Gastrocnemius medialis (tissue), 4 donors: Measurements from ENCODE around the gene GLYR1. TPM values are rescaled to one million over a fixed set of nuclear protein-coding genes. Genes with fewer than 3 reads are reported as not detected.

Experiments
- ATAC-seq, 2 donors: fragments of 150-250 bp; one replicate each; pipeline ENCODE4 v1.9.1; 2016
- DNase-seq, 2 donors: peaks; one replicate each; pipeline ENCODE4 v3.0.0-alpha.2; 2019
- H3K27ac ChIP-seq, 4 donors: fragments of 200-600 bp; sonication (generic); 1 replicate in 1 of 4; 2 replicates in 3 of 4; pipeline ENCODE4 v1.5.1; 2016 to 2018; ENCODE audit warnings: mild to moderate bottlenecking in 2 of 4, moderate library complexity in 1 of 4
- H3K27me3 ChIP-seq, 3 donors: fragments of 200-600 bp; sonication (generic) in 2 of 3; 1 replicate in 1 of 3; 2 replicates in 2 of 3; pipeline versions ENCODE4 v1.5.1 to v1.6.0; 2016 to 2019; ENCODE audit warnings: mild to moderate bottlenecking in 1 of 3, moderate library complexity in 1 of 3
- H3K36me3 ChIP-seq, 2 donors: fragments of 200-600 bp; sonication (generic) in 1 of 2; one replicate each; pipeline ENCODE4 v1.5.1; 2017 to 2018
- H3K4me1 ChIP-seq, 2 donors: fragments of 200-600 bp; sonication (generic) in 1 of 2; one replicate each; pipeline ENCODE4 v1.5.1; 2016 to 2017; ENCODE audit warnings: mild to moderate bottlenecking in 2 of 2
- H3K4me3 ChIP-seq, 4 donors: fragments of 200-600 bp; sonication (generic) in 3 of 4; 1 replicate in 1 of 4; 2 replicates in 3 of 4; pipeline ENCODE4 v1.5.1; 2016 to 2019; ENCODE audit warnings: mild to moderate bottlenecking in 2 of 4
- H3K9me3 ChIP-seq, 3 donors: fragments of 200-600 bp; sonication (generic) in 2 of 3; 1 replicate in 1 of 3; 2 replicates in 2 of 3; pipeline ENCODE4 v1.5.1; 2016 to 2019
- POLR2A ChIP-seq, 2 donors: fragments of 450-650 bp; IDR thresholded peaks; one replicate each; pipeline ENCODE4 v1.6.1; 2017; ENCODE audit warnings: antibody characterized with exemption in 2 of 2, mild to moderate bottlenecking in 2 of 2, moderate library complexity in 2 of 2
- in situ Hi-C, 4 donors: fragments of 200-750 bp; cut with MboI; loops; one replicate each; pipeline versions ENCODE4 v1.15.0 to v1.8.0; 2017; ENCODE audit warnings: low sequenced_read_pairs in 4 of 4
- intact Hi-C: fragments of 100-400 bp; cut with DNase I; formaldehyde crosslinking; loops from one replicate; pipeline ENCODE4 v1.15.1; 2023; ENCODE audit warnings: low total_unique reads
- total RNA-seq, 4 donors: library from RNA; depleted of rRNA; stranded (reverse); fragments of >200 nt; gene quantifications; one replicate each; pipeline versions ENCODE4 v1.1.0 to v1.2.3, GENCODE V29; 2016
- TF ChIP-seq, protein P1 (sequence below), 5 experiments: fragments of 450-650 bp in 3 of 5; fragments of 200-600 bp in 2 of 5; sonication (generic) in 2 of 5; IDR thresholded peaks in 4 of 5; conservative IDR thresholded peaks in 1 of 5; 1 replicate in 4 of 5; 2 replicates in 1 of 5; pipeline ENCODE4 v1.5.1; 2016 to 2019; ENCODE audit warnings: antibody characterized with exemption in 5 of 5, mild to moderate bottlenecking in 3 of 5, moderate library complexity in 3 of 5

The GLYR1 gene
- total RNA-seq, 4 donors from 2014 or later: 39.4 to 56.7 (median 53.0) TPM

DNA sequence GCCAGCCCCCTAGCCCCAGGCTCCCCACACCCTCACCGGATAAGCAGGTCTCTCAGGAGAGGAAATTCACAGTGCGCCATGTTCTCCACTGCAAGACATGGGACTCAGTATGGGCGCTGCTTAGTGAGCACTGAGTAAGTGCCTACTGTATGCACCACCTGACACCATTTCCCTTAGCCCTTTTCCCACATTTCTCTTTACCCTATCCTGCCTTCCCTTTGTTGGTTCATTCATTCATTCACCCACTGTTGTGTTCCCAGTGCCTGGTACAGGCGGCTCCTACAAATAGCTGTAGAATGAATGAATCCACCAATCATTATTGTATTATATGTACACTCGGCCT is 69.1 kb downstream of the GLYR1 start:
- H3K27ac ChIP-seq: no peak overlapping the region
- no peaks in the 10 kb centered on the region for H3K36me3 ChIP-seq
- no peaks in the 10 kb centered on the region for H3K9me3 ChIP-seq
- in situ Hi-C loops: no loop called here
- DNase-seq (no peak), ATAC-seq (no peak)
- no peak for TF ChIP-seq POLR2A (IDR thresholded peaks at IDR 0.05)
- TF ChIP-seq, protein P1, sequence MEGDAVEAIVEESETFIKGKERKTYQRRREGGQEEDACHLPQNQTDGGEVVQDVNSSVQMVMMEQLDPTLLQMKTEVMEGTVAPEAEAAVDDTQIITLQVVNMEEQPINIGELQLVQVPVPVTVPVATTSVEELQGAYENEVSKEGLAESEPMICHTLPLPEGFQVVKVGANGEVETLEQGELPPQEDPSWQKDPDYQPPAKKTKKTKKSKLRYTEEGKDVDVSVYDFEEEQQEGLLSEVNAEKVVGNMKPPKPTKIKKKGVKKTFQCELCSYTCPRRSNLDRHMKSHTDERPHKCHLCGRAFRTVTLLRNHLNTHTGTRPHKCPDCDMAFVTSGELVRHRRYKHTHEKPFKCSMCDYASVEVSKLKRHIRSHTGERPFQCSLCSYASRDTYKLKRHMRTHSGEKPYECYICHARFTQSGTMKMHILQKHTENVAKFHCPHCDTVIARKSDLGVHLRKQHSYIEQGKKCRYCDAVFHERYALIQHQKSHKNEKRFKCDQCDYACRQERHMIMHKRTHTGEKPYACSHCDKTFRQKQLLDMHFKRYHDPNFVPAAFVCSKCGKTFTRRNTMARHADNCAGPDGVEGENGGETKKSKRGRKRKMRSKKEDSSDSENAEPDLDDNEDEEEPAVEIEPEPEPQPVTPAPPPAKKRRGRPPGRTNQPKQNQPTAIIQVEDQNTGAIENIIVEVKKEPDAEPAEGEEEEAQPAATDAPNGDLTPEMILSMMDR (IDR thresholded peaks at IDR 0.05 in 4 of 5, conservative IDR thresholded peaks at IDR 0.05 in 1 of 5): no peak
- no peak overlapping the region for H3K4me3 ChIP-seq
- H3K27me3 ChIP-seq: no peaks in the 10 kb centered on the region
- intact Hi-C loops: no loop called here
- H3K4me1 ChIP-seq: no peaks in the 10 kb centered on the region

DNA sequence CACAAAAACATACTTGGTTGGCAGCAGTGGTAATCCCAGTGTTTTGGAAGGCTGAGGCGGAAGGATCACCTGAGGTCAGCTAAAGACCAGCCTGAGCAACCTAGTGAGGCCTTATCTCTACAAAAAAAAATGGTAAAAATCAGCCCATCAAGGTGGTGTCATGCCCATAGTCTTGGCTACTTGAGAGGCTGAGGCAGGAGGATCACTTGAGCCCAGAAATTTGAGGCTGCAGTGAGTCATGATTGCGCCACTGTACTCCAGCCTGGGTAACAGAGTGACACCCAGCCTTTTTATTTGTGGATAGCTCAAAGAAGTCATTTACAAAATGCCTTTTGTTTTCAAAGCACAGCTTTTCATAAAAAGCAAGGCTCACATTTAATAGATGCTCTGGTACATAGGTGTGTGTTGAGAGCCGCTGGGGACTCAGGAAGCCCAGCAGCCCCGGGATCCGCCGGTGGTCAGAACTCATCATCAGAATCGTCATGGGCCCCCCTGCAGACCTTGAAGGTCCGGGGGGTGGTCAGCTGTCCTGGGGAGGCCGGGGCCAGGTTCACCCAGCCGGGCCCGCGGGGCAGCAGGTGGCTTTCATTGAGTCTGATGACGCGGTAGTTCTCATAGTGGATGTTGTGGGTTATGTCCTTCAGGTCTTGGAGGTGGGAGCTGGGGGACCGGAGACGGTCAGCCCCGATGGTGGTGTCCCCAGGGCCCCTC is 69.6 kb downstream of the GLYR1 start:
- ATAC-seq: no peak
- no peak for DNase-seq
- TF ChIP-seq, protein P1 (IDR thresholded peaks at IDR 0.05 in 4 of 5, conservative IDR thresholded peaks at IDR 0.05 in 1 of 5): no peak
- no peak for TF ChIP-seq POLR2A (IDR thresholded peaks at IDR 0.05)
- H3K4me1 ChIP-seq: no peaks in the 10 kb centered on the region
- no peaks in the 10 kb centered on the region for H3K27me3 ChIP-seq
- in situ Hi-C loops: no loop called here
- no peak overlapping the region for H3K27ac ChIP-seq
- H3K36me3 ChIP-seq: no peaks in the 10 kb centered on the region
- no peaks in the 10 kb centered on the region for H3K9me3 ChIP-seq
- no peak overlapping the region for H3K4me3 ChIP-seq
- intact Hi-C loops: no loop called here

DNA sequence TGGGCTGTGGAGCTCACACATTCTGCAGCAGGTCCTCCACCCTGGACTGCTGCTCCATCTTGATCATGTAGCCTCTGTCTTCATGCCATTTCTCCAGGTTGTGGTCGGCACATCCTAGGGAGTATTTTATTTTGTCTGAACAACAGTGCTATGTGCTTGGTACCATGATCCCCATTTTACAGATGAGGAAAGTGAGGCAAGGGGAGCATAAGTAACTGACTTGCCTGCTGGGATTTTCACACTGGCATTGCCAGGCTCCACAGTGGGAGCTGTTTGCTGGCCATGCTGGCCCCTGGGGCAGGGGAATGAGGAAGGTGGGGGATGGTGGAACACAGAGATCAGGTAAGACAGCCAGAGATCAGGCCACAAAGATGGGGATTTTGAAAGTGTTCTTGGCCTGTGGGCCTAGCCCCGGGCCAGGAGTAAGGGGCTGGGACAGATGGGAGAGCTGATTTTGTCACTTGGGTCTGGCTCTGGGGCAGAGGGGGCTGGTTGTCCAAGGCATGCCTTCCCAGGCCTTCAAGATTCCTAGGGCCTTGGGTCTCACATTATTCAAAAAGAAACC is 70.9 kb downstream of the GLYR1 start:
- no peak overlapping the region for H3K4me3 ChIP-seq
- H3K4me1 ChIP-seq: no peaks in the 10 kb centered on the region
- no peaks in the 10 kb centered on the region for H3K36me3 ChIP-seq
- TF ChIP-seq, protein P1 (IDR thresholded peaks at IDR 0.05 in 4 of 5, conservative IDR thresholded peaks at IDR 0.05 in 1 of 5): no peak
- no peak for TF ChIP-seq POLR2A (IDR thresholded peaks at IDR 0.05)
- no peaks in the 10 kb centered on the region for H3K27me3 ChIP-seq
- in situ Hi-C loops (no loop called here), intact Hi-C loops (no loop called here)
- H3K27ac ChIP-seq: no peak overlapping the region
- ATAC-seq: no peak
- H3K9me3 ChIP-seq: no peaks in the 10 kb centered on the region
- DNase-seq: no peak

DNA sequence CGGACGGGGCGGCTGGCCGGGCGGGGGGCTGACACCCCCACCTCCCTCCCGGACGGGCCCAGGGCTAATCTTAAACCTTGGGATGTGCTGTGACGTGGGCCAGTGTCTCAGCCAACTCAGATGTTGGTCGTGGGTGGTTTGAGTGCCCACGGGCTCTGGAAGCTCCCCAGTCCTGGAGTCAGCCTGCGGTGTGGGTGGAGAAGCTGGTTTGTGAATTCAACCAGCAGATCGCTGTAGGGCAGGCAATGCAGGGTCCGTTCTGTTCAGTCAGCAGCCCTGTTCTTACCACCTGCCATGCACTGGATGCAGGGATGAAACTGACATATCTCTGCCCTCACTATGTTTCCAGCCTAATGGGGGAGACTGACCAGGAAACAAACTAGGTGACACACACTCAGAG is 72.1 kb downstream of the GLYR1 start:
- in situ Hi-C loops: no loop called here
- DNase-seq (no peak), ATAC-seq (no peak)
- Histone ChIP-seq H3K9me3 (no peaks in the 10 kb centered on the region), H3K27ac (no peak overlapping the region), H3K4me3 (no peak overlapping the region), H3K36me3 (no peaks in the 10 kb centered on the region), H3K27me3 (no peaks in the 10 kb centered on the region), H3K4me1 (no peaks in the 10 kb centered on the region)
- TF ChIP-seq POLR2A (IDR thresholded peaks at IDR 0.05): no peak
- TF ChIP-seq, protein P1 (IDR thresholded peaks at IDR 0.05 in 4 of 5, conservative IDR thresholded peaks at IDR 0.05 in 1 of 5): no peak
- intact Hi-C loops: no loop called here
